SK-N-SH treated with all-trans-retinoic acid at 6 μM for 48 hours (cell line): ENCODE data around the gene PARD3.

Experiments used
- RARB ChIP-seq: fragments of 250-450 bp; sonication (Bioruptor Pico); IDR thresholded peaks from 2 replicates; pipeline ENCODE4 v1.8.0; 2021; ENCODE audit warnings: mild to moderate bottlenecking, moderate library complexity
- ZNF70 ChIP-seq: fragments of 450-650 bp; formaldehyde crosslinking; IDR thresholded peaks from 2 replicates; pipeline ENCODE4 v1.5.0; 2020; ENCODE audit warnings: mild to moderate bottlenecking, moderate library complexity
- ZNF8 ChIP-seq: fragments of 450-650 bp; formaldehyde crosslinking; IDR thresholded peaks from 2 replicates; pipeline ENCODE4 v1.5.0; 2020; ENCODE audit warnings: mild to moderate bottlenecking, moderate library complexity
- TF ChIP-seq, protein P1 (sequence below): fragments of 250-450 bp; sonication (Bioruptor Pico); IDR thresholded peaks from 2 replicates; pipeline ENCODE4 v1.5.1; 2020; ENCODE audit warnings: low read depth, mild to moderate bottlenecking, moderate library complexity

DNA sequence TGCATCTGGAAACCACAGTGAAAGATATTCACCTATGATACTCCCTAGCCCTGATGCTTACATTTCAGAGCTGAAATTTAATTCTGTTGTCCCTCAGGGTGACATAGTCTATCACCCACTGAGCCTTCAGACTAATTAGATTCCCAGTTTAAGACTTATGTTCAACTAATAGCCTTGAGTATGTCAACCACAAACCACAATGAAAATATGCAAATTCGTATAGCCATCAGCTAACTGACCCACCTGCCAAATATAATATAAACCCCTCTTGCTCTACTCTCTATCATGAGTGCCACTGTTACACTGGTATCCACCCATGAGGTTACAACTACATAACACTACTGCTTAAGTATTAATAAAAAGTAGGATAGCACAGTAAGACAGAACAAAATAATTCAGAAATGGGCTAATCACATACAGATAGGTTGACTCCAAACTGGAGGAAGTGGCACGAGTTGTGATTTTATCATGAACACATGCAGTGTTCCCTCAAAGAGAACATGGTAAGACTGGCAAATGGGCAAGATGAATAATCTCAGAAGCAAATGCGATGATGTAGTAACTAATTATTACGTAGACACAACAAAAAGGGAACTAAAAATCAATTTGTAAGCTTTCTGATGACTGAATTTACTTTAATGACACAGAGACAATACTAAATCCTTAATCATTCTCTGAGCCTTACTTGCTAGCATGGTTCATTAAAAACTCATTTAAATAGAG is 290.6 kb downstream of the PARD3 start:
- TF ChIP-seq ZNF8 (no peak), RARB (CRISPR knock-in tag) (no peak), ZNF70 (CRISPR knock-in tag) (no peak)
- TF ChIP-seq, protein P1, sequence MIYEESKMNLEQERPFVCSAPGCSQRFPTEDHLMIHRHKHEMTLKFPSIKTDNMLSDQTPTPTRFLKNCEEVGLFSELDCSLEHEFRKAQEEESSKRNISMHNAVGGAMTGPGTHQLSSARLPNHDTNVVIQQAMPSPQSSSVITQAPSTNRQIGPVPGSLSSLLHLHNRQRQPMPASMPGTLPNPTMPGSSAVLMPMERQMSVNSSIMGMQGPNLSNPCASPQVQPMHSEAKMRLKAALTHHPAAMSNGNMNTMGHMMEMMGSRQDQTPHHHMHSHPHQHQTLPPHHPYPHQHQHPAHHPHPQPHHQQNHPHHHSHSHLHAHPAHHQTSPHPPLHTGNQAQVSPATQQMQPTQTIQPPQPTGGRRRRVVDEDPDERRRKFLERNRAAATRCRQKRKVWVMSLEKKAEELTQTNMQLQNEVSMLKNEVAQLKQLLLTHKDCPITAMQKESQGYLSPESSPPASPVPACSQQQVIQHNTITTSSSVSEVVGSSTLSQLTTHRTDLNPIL (CRISPR knock-in tag): no peak
